Suprapubic skin (tissue), 4 donors: ENCODE results near the gene SHKBP1. TPM values are rescaled to one million over a fixed set of nuclear protein-coding genes. Genes with fewer than 3 reads are reported as not detected.

Experiments used
- DNase-seq, 2 donors: peaks; one replicate each; pipeline ENCODE4 v3.0.0-alpha.2; 2019; ENCODE audit warnings: low spot score in 2 of 2
- H3K27ac ChIP-seq: fragments of 200-600 bp; sonication (generic); one replicate; pipeline ENCODE4 v1.5.1; 2019
- H3K27me3 ChIP-seq: fragments of 200-600 bp; sonication (generic); one replicate; pipeline ENCODE4 v1.5.1; 2019
- H3K36me3 ChIP-seq: fragments of 200-600 bp; sonication (generic); one replicate; pipeline ENCODE4 v1.5.1; 2019
- H3K4me1 ChIP-seq: fragments of 200-600 bp; sonication (generic); one replicate; pipeline ENCODE4 v1.5.1; 2019
- H3K4me3 ChIP-seq: fragments of 200-600 bp; sonication (generic); one replicate; pipeline ENCODE4 v1.5.1; 2019; ENCODE audit warnings: mild to moderate bottlenecking
- H3K9me3 ChIP-seq: fragments of 200-600 bp; sonication (generic); one replicate; pipeline ENCODE4 v1.5.1; 2019
- EP300 ChIP-seq: sonication (generic); formaldehyde crosslinking; IDR thresholded peaks from one replicate; pipeline ENCODE4 v1.6.1; 2017; ENCODE audit warnings: antibody characterized with exemption
- POLR2A ChIP-seq, 2 donors: fragments of 450-650 bp; IDR thresholded peaks; one replicate each; pipeline ENCODE4 v1.6.1; 2017; ENCODE audit warnings: antibody characterized with exemption in 2 of 2, mild to moderate bottlenecking in 2 of 2, moderate library complexity in 2 of 2
- POLR2AphosphoS5 ChIP-seq, 3 donors: sonication (generic); formaldehyde crosslinking; IDR thresholded peaks; one replicate each; pipeline ENCODE4 v1.6.1; 2017; ENCODE audit warnings: antibody characterized with exemption in 3 of 3
- WGBS: methylation state at CpG from one replicate; pipeline ENCODE4 v1.1.5; 2018; 5-methylcytosine and 5-hydroxymethylcytosine counted together
- total RNA-seq, 4 donors: library from RNA; depleted of rRNA; stranded (reverse); fragments of >200 nt; gene quantifications; one replicate each; pipeline ENCODE4 v1.1.0, GENCODE V29; 2016
- TF ChIP-seq, protein P1 (sequence below), 2 donors: fragments of 200-600 bp in 1 of 2; fragments of 450-650 bp in 1 of 2; sonication (generic) in 1 of 2; IDR thresholded peaks; one replicate each; pipeline ENCODE4 v1.5.1; 2016 to 2019; ENCODE audit warnings: antibody characterized with exemption in 2 of 2, mild to moderate bottlenecking in 1 of 2, moderate library complexity in 1 of 2

Gene SHKBP1
- total RNA-seq, 4 donors from 2014 or later = 42.2 to 58.3 (median 51.1) TPM

DNA sequence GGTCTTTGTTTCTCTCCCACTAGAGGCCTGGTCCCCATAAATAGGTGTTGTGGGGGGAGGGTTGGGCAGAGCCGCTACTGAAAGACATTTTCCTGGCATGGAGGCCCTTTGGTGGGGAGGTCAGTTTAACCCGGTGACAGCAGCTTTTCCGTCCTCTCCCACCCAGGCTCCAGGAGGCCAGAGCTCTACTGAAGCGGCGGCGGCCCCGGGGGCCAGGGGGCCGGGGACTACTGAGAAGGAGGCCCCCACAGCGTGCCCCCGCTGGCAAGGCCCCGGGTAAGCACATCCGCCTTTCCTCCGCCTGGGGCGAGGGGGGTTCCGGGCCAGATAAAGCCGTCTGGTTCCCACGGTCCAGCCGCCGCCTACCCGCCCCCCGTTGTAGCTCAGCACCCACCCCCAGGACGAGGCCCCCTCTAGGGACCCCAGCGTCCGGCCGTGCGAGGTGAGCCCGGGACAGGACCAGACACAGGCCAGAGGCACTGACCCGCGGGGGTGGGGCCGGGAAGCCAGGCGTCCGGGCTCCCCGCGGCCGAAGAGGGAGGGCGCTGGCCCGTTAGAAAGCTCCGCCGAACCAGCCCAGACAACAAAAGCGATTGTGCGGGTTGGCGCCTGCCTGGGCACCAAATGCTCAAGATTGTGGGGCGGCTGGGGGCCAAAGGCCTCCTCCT lies 23.4 kb downstream of the SHKBP1 start:
- WGBS = under 1% methylated on average over 21 of the region's 43 CpGs
- peak overlapping the region; percentile 64 for H3K4me3 ChIP-seq
- H3K36me3 ChIP-seq = no peaks in the 10 kb centered on the region
- H3K27ac ChIP-seq = peak overlapping the region; percentile 13
- no peak for TF ChIP-seq EP300
- no peak for TF ChIP-seq POLR2A (IDR thresholded peaks at IDR 0.05)
- no peak for TF ChIP-seq POLR2AphosphoS5 (IDR thresholded peaks at IDR 0.05)
- TF ChIP-seq, protein P1, sequence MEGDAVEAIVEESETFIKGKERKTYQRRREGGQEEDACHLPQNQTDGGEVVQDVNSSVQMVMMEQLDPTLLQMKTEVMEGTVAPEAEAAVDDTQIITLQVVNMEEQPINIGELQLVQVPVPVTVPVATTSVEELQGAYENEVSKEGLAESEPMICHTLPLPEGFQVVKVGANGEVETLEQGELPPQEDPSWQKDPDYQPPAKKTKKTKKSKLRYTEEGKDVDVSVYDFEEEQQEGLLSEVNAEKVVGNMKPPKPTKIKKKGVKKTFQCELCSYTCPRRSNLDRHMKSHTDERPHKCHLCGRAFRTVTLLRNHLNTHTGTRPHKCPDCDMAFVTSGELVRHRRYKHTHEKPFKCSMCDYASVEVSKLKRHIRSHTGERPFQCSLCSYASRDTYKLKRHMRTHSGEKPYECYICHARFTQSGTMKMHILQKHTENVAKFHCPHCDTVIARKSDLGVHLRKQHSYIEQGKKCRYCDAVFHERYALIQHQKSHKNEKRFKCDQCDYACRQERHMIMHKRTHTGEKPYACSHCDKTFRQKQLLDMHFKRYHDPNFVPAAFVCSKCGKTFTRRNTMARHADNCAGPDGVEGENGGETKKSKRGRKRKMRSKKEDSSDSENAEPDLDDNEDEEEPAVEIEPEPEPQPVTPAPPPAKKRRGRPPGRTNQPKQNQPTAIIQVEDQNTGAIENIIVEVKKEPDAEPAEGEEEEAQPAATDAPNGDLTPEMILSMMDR (IDR thresholded peaks at IDR 0.05) = no peak
- H3K27me3 ChIP-seq = peaks cover 24% of the 10 kb centered on the region
- H3K9me3 ChIP-seq = no peaks in the 10 kb centered on the region
- DNase-seq = no peak
- peaks cover 81% of the 10 kb centered on the region for H3K4me1 ChIP-seq

DNA sequence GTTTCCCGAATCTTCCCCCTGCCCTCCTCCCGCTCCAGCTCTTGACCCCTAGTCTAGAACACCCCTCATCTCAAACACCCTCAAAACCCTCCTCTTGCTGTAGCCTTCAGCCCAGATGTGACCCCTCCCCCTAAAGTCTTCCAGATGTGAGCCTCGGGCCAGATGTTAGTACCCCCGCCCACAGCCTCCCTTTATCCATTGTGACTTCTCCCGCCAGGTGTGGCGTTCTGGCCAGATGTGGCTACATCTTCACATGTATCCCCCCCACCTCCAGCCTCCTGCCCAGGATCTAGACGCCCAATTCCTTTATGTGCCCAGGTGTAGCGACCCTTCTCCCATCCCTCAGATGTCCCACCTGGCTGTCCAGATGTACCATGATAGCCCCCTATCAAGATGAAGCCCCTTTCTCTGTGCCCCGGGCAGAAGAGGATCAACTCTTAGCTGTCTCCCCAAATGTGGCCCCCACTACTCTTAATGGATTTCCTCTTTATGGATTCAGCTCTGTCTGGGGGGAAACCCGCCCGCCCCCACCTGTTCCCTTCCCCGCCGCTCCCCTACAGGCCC lies 24.0 kb downstream of the SHKBP1 start:
- H3K27me3 ChIP-seq = peaks cover 24% of the 10 kb centered on the region
- peak overlapping the region; percentile 0 for H3K27ac ChIP-seq
- TF ChIP-seq POLR2AphosphoS5 (IDR thresholded peaks at IDR 0.05) (no peak), POLR2A (IDR thresholded peaks at IDR 0.05) (no peak), EP300 (no peak)
- TF ChIP-seq, protein P1 (IDR thresholded peaks at IDR 0.05) = no peak
- DNase-seq = no peak
- no peaks in the 10 kb centered on the region for H3K36me3 ChIP-seq
- peak overlapping the region; percentile 64 for H3K4me3 ChIP-seq
- H3K9me3 ChIP-seq = no peaks in the 10 kb centered on the region
- WGBS = 3% methylated on average over 13 of the region's 13 CpGs
- H3K4me1 ChIP-seq = peaks cover 87% of the 10 kb centered on the region

DNA sequence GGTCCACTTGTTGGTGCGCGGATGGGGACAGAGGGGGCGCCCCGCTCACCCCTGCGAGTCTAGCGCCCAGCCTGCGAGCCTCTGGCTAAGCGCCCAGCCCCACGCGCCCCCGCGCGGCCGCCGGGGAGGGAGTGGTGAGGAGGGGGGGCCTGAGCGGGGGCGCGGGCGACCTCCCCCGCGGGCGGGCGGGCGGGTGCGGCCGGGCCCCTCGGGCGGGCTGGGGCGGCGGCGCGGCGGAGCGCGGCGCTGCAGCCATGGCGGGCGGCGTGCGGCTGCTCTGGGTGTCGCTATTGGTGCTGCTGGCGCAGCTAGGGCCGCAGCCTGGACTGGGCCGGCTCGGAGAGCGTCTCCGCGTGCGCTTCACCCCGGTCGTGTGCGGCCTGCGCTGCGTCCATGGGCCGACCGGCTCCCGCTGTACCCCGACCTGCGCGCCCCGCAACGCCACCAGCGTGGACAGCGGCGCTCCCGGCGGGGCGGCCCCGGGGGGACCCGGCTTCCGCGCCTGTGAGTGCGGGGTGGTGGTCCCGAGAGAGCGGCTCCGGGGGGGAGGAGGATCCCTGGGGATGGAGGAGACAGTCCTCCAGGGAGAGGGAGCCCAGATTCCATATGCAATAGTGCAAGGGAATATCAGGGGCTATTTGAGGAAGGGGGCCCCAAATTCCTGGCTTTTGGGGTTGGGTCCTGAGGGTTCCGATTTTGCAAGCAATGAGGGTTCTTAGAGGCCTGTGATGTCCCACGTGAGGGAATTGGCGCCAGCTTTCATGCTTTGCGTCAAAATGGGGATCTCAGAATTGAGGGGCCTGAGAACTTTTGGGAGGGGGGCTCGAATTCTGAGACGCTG lies 24.7 kb downstream of the SHKBP1 start, which contains the start of gene LTBP4:
LTBP4 (plus strand) TSS at position 236 of the 841 bp plus-strand sequence; CDS start at position 255, 19 bp downstream.
- DNase-seq = no peak
- Histone ChIP-seq H3K4me1 (peaks cover 94% of the 10 kb centered on the region), H3K27ac (peak within 1 kb of the TSS; percentile 87), H3K27me3 (peaks cover 22% of the 10 kb centered on the region), H3K9me3 (no peaks in the 10 kb centered on the region), H3K4me3 (peak within 1 kb of the TSS; percentile 64), H3K36me3 (no peaks in the 10 kb centered on the region)
- 0% methylated on average over 9 of the region's 82 CpGs for WGBS
- TF ChIP-seq, protein P1 (IDR thresholded peaks at IDR 0.05) = no peak
- no peak for TF ChIP-seq EP300

DNA sequence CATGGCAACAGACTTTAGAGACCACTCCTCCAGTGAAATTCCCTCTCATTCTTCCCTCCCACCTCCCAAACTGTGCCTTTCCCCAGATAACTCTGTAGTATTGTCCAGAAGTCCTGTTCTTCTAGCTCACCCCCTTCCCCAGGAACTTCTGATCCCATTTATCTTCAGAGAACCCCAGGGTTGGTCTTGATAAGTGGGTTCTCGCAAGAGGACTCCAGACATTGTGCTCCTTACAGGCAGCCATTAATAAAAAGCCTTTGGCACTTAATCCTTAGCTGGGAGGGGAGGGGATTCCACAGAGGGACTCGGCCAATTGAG lies 26.4 kb downstream of the SHKBP1 start:
- H3K27ac ChIP-seq = peak overlapping the region; percentile 87
- H3K4me1 ChIP-seq = peaks cover 96% of the 10 kb centered on the region
- TF ChIP-seq, protein P1 (IDR thresholded peaks at IDR 0.05) = no peak
- no peak for TF ChIP-seq EP300
- TF ChIP-seq POLR2AphosphoS5 (IDR thresholded peaks at IDR 0.05) = no peak
- no peak for TF ChIP-seq POLR2A (IDR thresholded peaks at IDR 0.05)
- no peak for DNase-seq
- 16% methylated on average over 2 of the region's 2 CpGs for WGBS
- no peaks in the 10 kb centered on the region for H3K36me3 ChIP-seq
- no peaks in the 10 kb centered on the region for H3K9me3 ChIP-seq
- peaks cover 5% of the 10 kb centered on the region for H3K27me3 ChIP-seq
- H3K4me3 ChIP-seq = peak overlapping the region; percentile 64
